Measurements from ENCODE around the gene IFNA2. TPM values are rescaled to one million over a fixed set of nuclear protein-coding genes. Genes with fewer than 3 reads are reported as not detected.
A peak's percentile ranks its signal among the peaks of the same experiment; 100 is the strongest.
"Not testable (repeated sequence)": the region's sequence is repeated elsewhere in the genome, so short reads cannot be mapped to it uniquely, and the experiment has no call there.

IFNA2 gene
- total RNA-seq, 1 experiment from 2014 or later, result not detected

GRCh38 chr9:21398955-21399489 is 13.8 kb upstream of the IFNA2 start:
- no peaks in the 10 kb centered on the region for H3K9me3 ChIP-seq (ENCODE audit: low read length)
- H3K27ac ChIP-seq (ENCODE audit: low read length), result no peak overlapping the region
- H3K36me3 ChIP-seq (ENCODE audit: insufficient read depth, low read length), result no peaks in the 10 kb centered on the region
- H4K20me1 ChIP-seq (ENCODE audit: insufficient read depth, low read depth, low read length), result no peaks in the 10 kb centered on the region
- H3K4me2 ChIP-seq (ENCODE audit: low read depth, low read length, poor library complexity, severe bottlenecking), result no peak overlapping the region
- no peaks in the 10 kb centered on the region for H3K27me3 ChIP-seq (ENCODE audit: low read length)
- no peak for DNase-seq
- H3K4me1 ChIP-seq (ENCODE audit: low read length), result no peaks in the 10 kb centered on the region
- no peak overlapping the region for H3K4me3 ChIP-seq (ENCODE audit: low read length)
- H3K9ac ChIP-seq (ENCODE audit: low read length), result no peak overlapping the region
- no peak overlapping the region for H2AFZ ChIP-seq (ENCODE audit: low read length)
- no peaks in the 10 kb centered on the region for H3K9me2 ChIP-seq (replicated peaks; ENCODE audit: insufficient read depth, low read length)
- no peaks in the 10 kb centered on the region for H3K79me2 ChIP-seq (ENCODE audit: low read length)

- Histone ChIP-seq H3K4me2 (ENCODE audit: low read depth, low read length, poor library complexity, severe bottlenecking) (no peak overlapping the region), H3K27ac (ENCODE audit: low read length) (no peak overlapping the region), H3K9me3 (ENCODE audit: low read length) (no peaks in the 10 kb centered on the region), H4K20me1 (ENCODE audit: insufficient read depth, low read depth, low read length) (no peaks in the 10 kb centered on the region), H3K27me3 (ENCODE audit: low read length) (no peaks in the 10 kb centered on the region), H3K9ac (ENCODE audit: low read length) (no peak overlapping the region), H2AFZ (ENCODE audit: low read length) (no peak overlapping the region), H3K4me1 (ENCODE audit: low read length) (no peaks in the 10 kb centered on the region), H3K4me3 (ENCODE audit: low read length) (no peak overlapping the region), H3K79me2 (ENCODE audit: low read length) (no peaks in the 10 kb centered on the region), H3K36me3 (ENCODE audit: insufficient read depth, low read length) (no peaks in the 10 kb centered on the region), H3K9me2 (replicated peaks; ENCODE audit: insufficient read depth, low read length) (no peaks in the 10 kb centered on the region)
- DNase-seq, result peak; percentile 53
Measured at GRCh38 chr9:21395778-21396717, 10.8 kb upstream of the IFNA2 start.

- Histone ChIP-seq H3K79me2 (ENCODE audit: low read length) (no peaks in the 10 kb centered on the region), H3K27me3 (ENCODE audit: low read length) (no peaks in the 10 kb centered on the region), H3K27ac (ENCODE audit: low read length) (no peak overlapping the region), H3K4me2 (ENCODE audit: low read depth, low read length, poor library complexity, severe bottlenecking) (no peak overlapping the region), H2AFZ (ENCODE audit: low read length) (no peak overlapping the region), H3K9me3 (ENCODE audit: low read length) (no peaks in the 10 kb centered on the region), H3K36me3 (ENCODE audit: insufficient read depth, low read length) (no peaks in the 10 kb centered on the region), H4K20me1 (ENCODE audit: insufficient read depth, low read depth, low read length) (no peaks in the 10 kb centered on the region), H3K9ac (ENCODE audit: low read length) (no peak overlapping the region), H3K4me1 (ENCODE audit: low read length) (no peaks in the 10 kb centered on the region), H3K4me3 (ENCODE audit: low read length) (no peak overlapping the region), H3K9me2 (replicated peaks; ENCODE audit: insufficient read depth, low read length) (no peaks in the 10 kb centered on the region)
- DNase-seq, result peak; percentile 67
Measured at GRCh38 chr9:21392270-21392669, 7.1 kb upstream of the IFNA2 start.

GRCh38 chr9:21383627-21384026 is 1.6 kb downstream of the IFNA2 start:
- Histone ChIP-seq H2AFZ (ENCODE audit: low read length) (no peak overlapping the region), H3K9ac (ENCODE audit: low read length) (no peak overlapping the region), H3K9me2 (replicated peaks; ENCODE audit: insufficient read depth, low read length) (no peaks in the 10 kb centered on the region), H3K79me2 (ENCODE audit: low read length) (no peaks in the 10 kb centered on the region), H3K4me1 (ENCODE audit: low read length) (no peaks in the 10 kb centered on the region), H4K20me1 (ENCODE audit: insufficient read depth, low read depth, low read length) (peaks cover 12% of the 10 kb centered on the region; the same call in 1 of the 2 replicates), H3K4me2 (ENCODE audit: low read depth, low read length, poor library complexity, severe bottlenecking) (no peak overlapping the region), H3K9me3 (ENCODE audit: low read length) (no peaks in the 10 kb centered on the region), H3K27me3 (ENCODE audit: low read length) (no peaks in the 10 kb centered on the region), H3K27ac (ENCODE audit: low read length) (no peak overlapping the region), H3K36me3 (ENCODE audit: insufficient read depth, low read length) (no peaks in the 10 kb centered on the region), H3K4me3 (ENCODE audit: low read length) (no peak overlapping the region)
- no peak for DNase-seq

GRCh38 chr9:21381448-21382339 is 3.5 kb downstream of the IFNA2 start:
- H3K9me3 ChIP-seq (ENCODE audit: low read length), result no peaks in the 10 kb centered on the region
- no peaks in the 10 kb centered on the region for H3K36me3 ChIP-seq (ENCODE audit: insufficient read depth, low read length)
- DNase-seq, result peak; percentile 88
- no peaks in the 10 kb centered on the region for H3K4me1 ChIP-seq (ENCODE audit: low read length)
- no peaks in the 10 kb centered on the region for H3K9me2 ChIP-seq (replicated peaks; ENCODE audit: insufficient read depth, low read length)
- H3K4me2 ChIP-seq (ENCODE audit: low read depth, low read length, poor library complexity, severe bottlenecking), result no peak overlapping the region
- H3K27ac ChIP-seq (ENCODE audit: low read length), result no peak overlapping the region
- no peak overlapping the region for H3K4me3 ChIP-seq (ENCODE audit: low read length)
- H2AFZ ChIP-seq (ENCODE audit: low read length), result no peak overlapping the region
- peaks cover 12% of the 10 kb centered on the region; the same call in 1 of the 2 replicates for H4K20me1 ChIP-seq (ENCODE audit: insufficient read depth, low read depth, low read length)
- H3K9ac ChIP-seq (ENCODE audit: low read length), result no peak overlapping the region
- no peaks in the 10 kb centered on the region for H3K27me3 ChIP-seq (ENCODE audit: low read length)
- H3K79me2 ChIP-seq (ENCODE audit: low read length), result no peaks in the 10 kb centered on the region

- H4K20me1 ChIP-seq (ENCODE audit: insufficient read depth, low read depth, low read length); H3K27ac ChIP-seq (ENCODE audit: low read length); H3K4me1 ChIP-seq (ENCODE audit: low read length); H3K9me3 ChIP-seq (ENCODE audit: low read length); H3K79me2 ChIP-seq (ENCODE audit: low read length); H3K36me3 ChIP-seq (ENCODE audit: insufficient read depth, low read length); H3K9ac ChIP-seq (ENCODE audit: low read length); H3K4me2 ChIP-seq (ENCODE audit: low read depth, low read length, poor library complexity, severe bottlenecking); DNase-seq; H3K27me3 ChIP-seq (ENCODE audit: low read length); H2AFZ ChIP-seq (ENCODE audit: low read length); H3K4me3 ChIP-seq (ENCODE audit: low read length); H3K9me2 ChIP-seq (replicated peaks; ENCODE audit: insufficient read depth, low read length): not testable (repeated sequence)
Measured at GRCh38 chr9:21371467-21371866, 13.7 kb downstream of the IFNA2 start.

- Histone ChIP-seq H3K27me3 (ENCODE audit: low read length) (no peaks in the 10 kb centered on the region), H3K4me3 (ENCODE audit: low read length) (no peak within 1 kb of the TSS), H3K9me2 (replicated peaks; ENCODE audit: insufficient read depth, low read length) (no peaks in the 10 kb centered on the region), H3K4me1 (ENCODE audit: low read length) (no peaks in the 10 kb centered on the region), H3K36me3 (ENCODE audit: insufficient read depth, low read length) (no peaks in the 10 kb centered on the region), H3K27ac (ENCODE audit: low read length) (no peak within 1 kb of the TSS), H3K79me2 (ENCODE audit: low read length) (no peaks in the 10 kb centered on the region), H3K9me3 (ENCODE audit: low read length) (no peaks in the 10 kb centered on the region), H3K9ac (ENCODE audit: low read length) (no peak within 1 kb of the TSS), H2AFZ (ENCODE audit: low read length) (no peak within 1 kb of the TSS), H3K4me2 (ENCODE audit: low read depth, low read length, poor library complexity, severe bottlenecking) (no peak within 1 kb of the TSS), H4K20me1 (ENCODE audit: insufficient read depth, low read depth, low read length) (no peaks in the 10 kb centered on the region)
- no peak for DNase-seq
Measured at GRCh38 chr9:21367957-21368356, 17.2 kb downstream of the IFNA2 start, which contains the start of gene IFNA13. Gene IFNA13, minus strand, starts transcription at chr9:21368057. Its CDS starts 47 bp downstream, at chr9:21368010.

GRCh38 chr9:21367169-21367568 is 18.0 kb downstream of the IFNA2 start:
- H3K79me2 ChIP-seq (ENCODE audit: low read length); H3K4me2 ChIP-seq (ENCODE audit: low read depth, low read length, poor library complexity, severe bottlenecking); H3K27me3 ChIP-seq (ENCODE audit: low read length): not testable (repeated sequence)

More at GRCh38 chr9:21367169-21367568, 18.0 kb downstream of the IFNA2 start:
- not testable (repeated sequence) for H3K27ac ChIP-seq (ENCODE audit: low read length); H3K9ac ChIP-seq (ENCODE audit: low read length); H3K9me3 ChIP-seq (ENCODE audit: low read length); H4K20me1 ChIP-seq (ENCODE audit: insufficient read depth, low read depth, low read length); H3K4me3 ChIP-seq (ENCODE audit: low read length); H3K36me3 ChIP-seq (ENCODE audit: insufficient read depth, low read length); H3K4me1 ChIP-seq (ENCODE audit: low read length); H3K9me2 ChIP-seq (replicated peaks; ENCODE audit: insufficient read depth, low read length); H2AFZ ChIP-seq (ENCODE audit: low read length); DNase-seq

Measured in Karpas-422 (cell line).